ENCODE measurements around the gene RSPH9.
"Not testable (repeated sequence)": the region's sequence is repeated elsewhere in the genome, so short reads cannot be mapped to it uniquely, and the experiment has no call there.

The RSPH9 gene

DNA sequence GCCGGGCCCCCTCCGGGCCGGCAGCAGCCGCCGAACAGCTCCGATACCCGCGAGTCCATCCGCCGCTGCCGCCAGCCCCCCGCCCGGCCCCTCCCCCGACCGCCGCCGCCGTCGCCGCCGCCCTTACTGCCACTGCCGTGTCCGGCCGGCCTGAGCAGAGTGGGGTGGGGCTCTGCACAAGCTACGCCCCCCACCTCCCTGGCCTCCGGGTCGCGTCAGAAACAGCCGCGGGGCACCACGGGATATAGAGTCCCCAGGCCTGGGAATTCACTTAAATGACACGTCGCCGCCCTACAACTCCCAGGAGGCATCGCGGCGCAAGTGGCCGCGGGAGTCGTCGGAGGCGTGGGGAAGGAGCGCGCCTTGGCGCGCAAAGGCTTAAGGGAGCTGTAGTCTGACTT, 15.7 kb upstream of the RSPH9 start, which contains the start of gene GTPBP2:
Gene GTPBP2, minus strand, starts transcription at position 161 of the 401 bp plus-strand sequence. Its CDS starts 102 bp downstream, at position 59.
- DNase-seq: peak; percentile 95

DNA sequence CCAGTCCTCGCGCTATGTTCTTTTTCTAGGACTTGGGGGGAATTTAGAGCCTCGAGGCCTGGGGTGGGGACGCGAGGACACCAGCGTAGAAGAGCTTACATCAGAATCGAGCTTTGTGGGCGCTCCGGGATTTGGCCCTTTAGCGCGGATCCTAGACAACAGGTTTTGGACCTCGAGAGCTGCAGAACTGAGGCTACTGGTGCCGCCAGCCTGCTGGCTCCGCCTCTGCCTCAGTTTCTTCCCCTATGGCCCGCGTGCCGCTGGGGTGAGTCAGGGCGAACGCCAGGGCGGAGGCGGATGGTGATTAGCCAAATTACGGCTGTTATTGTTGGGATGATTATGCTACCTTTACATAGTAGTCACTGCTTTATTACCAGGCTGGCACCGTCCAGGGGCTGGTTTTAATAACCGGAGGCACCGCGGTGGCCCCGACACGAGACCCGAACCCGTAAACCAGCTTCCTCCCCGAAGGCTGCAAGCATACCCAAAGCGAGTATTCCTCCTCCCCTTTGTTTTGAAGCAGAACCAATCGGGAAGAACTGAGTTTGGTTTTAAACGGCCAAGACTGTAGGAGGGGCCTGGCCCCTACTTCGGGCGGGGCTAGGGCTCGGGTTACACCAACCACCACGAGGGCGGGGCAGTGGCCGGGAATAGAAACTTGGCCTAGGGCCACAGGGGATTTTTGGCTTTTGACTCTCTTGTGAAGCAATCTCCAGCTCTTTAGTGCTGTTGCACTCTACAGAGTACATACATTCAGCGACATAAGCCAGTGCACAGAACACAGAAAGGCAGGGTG, 15.1 kb upstream of the RSPH9 start:
- peak; percentile 87 for DNase-seq

GRCh38 chr6:43630980-43631619, 13.7 kb upstream of the RSPH9 start:
- DNase-seq: no peak

DNA sequence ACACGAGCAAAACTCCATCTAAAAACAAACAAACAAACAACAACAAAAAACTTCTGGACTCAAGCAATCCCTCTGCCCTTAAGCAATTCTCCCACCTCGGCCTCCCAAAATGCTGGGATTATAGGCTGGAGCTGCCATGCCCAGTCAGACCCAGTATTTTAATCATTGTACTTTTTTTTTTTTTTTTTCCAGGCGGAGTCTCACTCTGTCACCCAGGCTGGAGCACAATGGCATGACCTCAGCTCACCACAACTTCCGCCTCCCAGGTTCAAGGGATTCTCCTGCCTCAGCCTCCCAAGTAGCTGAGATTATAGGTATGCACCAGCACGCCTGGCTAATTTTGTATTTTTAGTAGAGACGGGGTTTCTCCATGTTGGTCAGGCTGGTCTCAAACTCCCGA, 11.8 kb upstream of the RSPH9 start:
- not testable (repeated sequence) for DNase-seq

DNA sequence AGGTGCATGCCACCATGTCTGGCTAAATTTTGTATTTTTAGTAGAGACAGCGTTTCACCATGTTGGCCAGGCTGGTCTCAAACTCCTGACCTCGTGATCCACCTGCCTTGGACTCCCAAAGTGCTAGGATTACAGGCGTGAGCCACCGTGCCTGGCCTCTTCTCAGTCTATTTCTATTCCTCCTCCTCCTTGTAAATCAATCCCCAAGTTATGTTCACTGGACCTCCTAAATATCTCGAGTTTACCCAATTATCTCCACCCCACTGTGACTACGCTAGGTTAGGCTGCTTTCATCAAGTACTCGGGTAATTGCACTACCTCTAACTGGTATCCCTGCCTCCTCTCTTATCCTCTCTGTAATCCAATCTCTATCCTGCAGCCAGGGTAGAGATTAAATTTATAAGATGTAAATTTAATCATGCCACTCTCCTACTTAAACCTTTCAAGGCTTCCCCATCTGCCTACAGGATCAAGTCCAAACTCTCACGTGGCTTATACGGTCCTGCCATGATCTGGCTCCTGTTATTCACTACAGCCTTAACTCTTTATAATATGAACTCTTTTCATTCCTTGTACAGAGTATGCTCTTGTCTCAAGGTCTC, 10.0 kb upstream of the RSPH9 start:
- no peak for DNase-seq

GRCh38 chr6:43635387-43636307, 9.2 kb upstream of the RSPH9 start, which contains the start of gene MAD2L1BP:
MAD2L1BP (plus strand) TSS chr6:43635840; CDS start chr6:43635876, 36 bp downstream.
- DNase-seq: peak; percentile 88

DNA sequence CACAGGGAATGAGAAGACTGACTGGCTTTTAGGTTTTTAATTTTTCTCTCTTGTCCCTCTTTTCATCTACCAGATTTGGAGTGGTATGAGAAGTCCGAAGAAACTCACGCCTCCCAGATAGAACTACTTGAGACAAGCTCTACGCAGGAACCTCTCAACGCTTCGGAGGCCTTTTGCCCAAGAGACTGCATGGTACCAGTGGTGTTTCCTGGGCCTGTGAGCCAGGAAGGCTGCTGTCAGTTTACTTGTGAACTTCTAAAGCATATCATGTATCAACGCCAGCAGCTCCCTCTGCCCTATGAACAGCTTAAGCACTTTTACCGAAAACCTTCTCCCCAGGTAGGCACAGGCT, 8.6 kb upstream of the RSPH9 start:
- DNase-seq: peak; percentile 30

- no peak for DNase-seq
These were observed 4.6 kb upstream of the RSPH9 start for GRCh38 chr6:43639984-43640800.

GRCh38 chr6:43645613-43645964, 753 bp downstream of the RSPH9 start:
- DNase-seq: no peak

- no peak for DNase-seq
These were observed 2.8 kb downstream of the RSPH9 start for GRCh38 chr6:43647613-43648012.

DNA sequence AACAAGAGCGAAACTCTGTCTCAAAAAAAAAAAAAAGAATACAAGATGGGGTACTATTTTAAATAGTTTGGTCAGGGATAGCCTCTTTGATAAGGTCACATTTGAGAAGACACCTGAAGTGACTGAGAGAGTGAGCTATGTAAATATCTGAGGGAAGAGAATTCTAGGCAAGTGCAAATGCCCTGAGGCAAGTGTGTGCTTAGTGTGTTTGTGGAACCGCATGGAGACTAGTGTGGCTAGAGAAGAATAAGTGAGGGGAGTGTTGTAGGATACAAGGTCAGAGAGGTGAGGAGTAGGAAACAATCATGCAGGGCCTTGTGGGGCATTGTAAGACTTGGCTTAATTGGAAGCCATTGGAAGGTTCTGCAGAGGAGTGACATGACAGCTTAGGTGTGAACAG, 3.4 kb downstream of the RSPH9 start:
- DNase-seq: no peak

- DNase-seq: not testable (repeated sequence)
These were observed 8.0 kb downstream of the RSPH9 start for GRCh38 chr6:43652822-43653221.

DNA sequence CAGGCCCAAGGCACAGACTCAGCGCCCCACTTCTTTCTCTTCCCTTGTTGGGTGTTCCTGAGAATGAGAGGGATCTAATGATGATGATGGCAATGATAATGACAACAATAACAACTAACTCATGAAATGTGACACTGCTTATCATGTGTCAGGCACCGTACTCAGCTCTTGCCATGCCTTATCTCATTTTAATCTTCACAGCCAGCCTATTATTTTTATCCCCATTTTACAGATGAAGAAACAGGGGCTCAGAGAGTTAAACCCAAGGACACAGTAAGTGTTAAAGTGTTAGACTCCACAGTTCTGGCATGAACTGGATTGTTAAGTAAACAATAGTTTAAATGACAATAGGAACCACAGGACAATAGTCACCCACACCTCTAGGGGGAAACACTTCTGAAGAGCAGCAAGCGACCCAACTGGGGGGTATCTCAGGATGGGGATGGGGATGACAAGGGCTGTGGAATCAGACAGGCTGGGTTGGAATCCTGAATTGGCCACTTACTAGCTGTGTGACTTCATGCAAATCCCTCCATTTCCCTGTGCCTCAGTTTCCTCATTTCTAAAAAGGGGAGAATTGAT, 12.5 kb downstream of the RSPH9 start:
- no peak for DNase-seq

DNA sequence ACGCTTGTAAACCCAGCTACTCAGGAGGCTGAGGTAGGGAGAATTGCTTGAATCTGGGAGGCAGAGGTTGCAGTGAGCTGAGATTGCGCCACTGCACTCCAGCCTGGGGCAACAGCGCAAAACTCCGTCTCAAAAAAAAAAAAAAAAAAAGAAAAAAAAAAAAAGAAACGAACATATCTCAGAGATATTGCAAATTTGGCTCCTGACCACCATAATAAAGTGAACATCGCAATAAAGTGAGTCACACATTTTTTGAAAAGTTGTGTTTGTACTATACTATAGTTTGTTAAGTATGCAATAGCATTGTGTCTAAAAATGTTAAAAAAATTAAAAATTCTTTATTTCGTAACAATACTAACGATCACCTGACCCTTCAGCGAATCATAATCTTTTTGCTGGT, 13.3 kb downstream of the RSPH9 start:
- no peak for DNase-seq

DNA sequence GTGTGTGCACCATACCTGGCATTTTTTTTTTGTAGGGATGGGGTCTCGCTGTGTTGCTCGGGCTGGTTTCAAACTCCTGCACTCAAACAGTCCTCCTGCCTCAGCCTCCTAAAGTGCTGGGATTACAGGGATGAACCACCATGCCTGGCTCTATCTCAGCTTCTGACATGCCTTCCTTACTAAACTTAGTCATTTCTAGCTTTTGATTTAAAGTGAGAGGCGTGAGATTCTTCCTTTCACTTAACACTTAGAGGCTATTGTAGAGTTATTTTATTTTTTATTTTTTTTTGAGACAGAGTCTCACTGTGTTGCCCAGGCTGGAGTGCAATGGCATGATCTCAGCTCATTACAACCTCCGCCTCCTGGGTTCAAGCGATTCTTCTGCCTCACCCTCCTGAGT, 18.1 kb downstream of the RSPH9 start:
- DNase-seq: not testable (repeated sequence)

- no peak for DNase-seq
These were observed 20.5 kb downstream of the RSPH9 start for GRCh38 chr6:43665376-43665775.

DNA sequence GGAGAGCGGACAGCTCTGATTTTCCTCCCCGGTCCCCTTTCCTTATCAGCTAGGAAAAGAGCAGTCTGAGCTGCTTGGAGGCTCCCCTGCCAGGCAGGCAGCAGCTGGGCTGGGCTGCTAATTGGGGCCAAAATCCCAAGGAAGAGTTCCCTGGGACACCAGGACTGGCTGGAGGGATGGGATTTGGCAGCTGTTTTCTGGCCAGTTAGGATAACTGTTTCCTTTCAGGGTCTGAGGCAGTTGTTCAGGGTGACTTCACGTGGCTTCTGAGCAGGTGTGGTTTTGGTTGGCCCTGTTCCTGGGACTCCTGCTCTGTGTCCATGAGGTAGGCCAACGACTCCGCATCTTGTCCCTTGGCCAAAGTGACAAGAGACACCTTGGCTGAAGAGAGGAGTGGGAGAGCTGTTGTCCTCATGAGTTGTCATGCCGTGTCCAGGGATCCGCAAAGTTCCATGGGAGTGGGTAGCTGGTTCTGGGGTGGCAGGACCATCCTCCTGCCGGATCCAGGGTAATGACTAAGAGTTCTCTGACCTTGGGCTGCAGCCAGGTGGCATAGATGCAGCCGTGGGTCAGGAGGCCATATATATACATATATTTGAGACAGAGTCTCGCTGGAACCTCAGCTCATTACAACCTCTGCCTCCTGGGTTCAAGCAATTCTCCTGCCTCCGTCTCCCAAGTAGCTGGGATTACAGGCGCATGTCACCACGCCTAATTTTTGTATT, 21.5 kb downstream of the RSPH9 start:
- no peak for DNase-seq

GRCh38 chr6:43667245-43668150, 22.7 kb downstream of the RSPH9 start:
- peak; percentile 85 for DNase-seq

- peak; percentile 53 for DNase-seq
These were observed 23.6 kb downstream of the RSPH9 start for GRCh38 chr6:43668151-43669028.

Measured in CD4-positive, alpha-beta T cell treated with Interleukin-17A for 4 hours (primary cell).